LNCaP clone FGC (cell line): Measurements from ENCODE around the gene SHC4.

Experiments used
- DNase-seq: peaks from one replicate; pipeline ENCODE4 v3.0.0-alpha.2; 2011; ENCODE audit warnings: low read depth
- H3K4me3 ChIP-seq: 2 replicates; pipeline ENCODE4 v1.5.1; 2011; ENCODE audit warnings: mild to moderate bottlenecking, low read depth, low read length, control low read depth
- TF ChIP-seq, protein P1 (sequence below): IDR thresholded peaks from 2 replicates; pipeline ENCODE4 v1.5.1; 2012; ENCODE audit warnings: mild to moderate bottlenecking; ENCODE audit not compliant: control insufficient read depth, insufficient read depth; ENCODE audit errors: extremely low read depth

Gene SHC4

DNA sequence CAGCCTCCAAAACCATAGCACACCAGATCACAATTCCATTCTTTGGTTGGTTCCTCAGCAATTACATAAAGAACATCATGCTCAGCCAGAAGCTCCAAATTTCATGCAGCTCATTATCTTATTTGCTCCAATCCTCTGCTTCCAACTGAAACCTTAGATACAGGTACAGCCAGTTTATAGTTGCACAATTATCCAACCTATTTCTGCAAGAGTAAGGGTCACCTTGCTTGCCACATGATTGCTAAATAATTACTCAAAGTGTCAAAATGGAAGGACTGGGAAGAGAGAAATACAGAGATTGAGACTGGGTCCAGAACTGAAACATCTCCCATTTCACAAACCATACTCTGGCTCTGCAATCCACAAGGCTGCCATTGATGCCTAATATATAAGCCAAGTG, 23.4 kb upstream of the SHC4 start:
- H3K4me3 ChIP-seq = no peak overlapping the region
- no peak for DNase-seq
- TF ChIP-seq, protein P1, sequence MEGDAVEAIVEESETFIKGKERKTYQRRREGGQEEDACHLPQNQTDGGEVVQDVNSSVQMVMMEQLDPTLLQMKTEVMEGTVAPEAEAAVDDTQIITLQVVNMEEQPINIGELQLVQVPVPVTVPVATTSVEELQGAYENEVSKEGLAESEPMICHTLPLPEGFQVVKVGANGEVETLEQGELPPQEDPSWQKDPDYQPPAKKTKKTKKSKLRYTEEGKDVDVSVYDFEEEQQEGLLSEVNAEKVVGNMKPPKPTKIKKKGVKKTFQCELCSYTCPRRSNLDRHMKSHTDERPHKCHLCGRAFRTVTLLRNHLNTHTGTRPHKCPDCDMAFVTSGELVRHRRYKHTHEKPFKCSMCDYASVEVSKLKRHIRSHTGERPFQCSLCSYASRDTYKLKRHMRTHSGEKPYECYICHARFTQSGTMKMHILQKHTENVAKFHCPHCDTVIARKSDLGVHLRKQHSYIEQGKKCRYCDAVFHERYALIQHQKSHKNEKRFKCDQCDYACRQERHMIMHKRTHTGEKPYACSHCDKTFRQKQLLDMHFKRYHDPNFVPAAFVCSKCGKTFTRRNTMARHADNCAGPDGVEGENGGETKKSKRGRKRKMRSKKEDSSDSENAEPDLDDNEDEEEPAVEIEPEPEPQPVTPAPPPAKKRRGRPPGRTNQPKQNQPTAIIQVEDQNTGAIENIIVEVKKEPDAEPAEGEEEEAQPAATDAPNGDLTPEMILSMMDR = no peak

DNA sequence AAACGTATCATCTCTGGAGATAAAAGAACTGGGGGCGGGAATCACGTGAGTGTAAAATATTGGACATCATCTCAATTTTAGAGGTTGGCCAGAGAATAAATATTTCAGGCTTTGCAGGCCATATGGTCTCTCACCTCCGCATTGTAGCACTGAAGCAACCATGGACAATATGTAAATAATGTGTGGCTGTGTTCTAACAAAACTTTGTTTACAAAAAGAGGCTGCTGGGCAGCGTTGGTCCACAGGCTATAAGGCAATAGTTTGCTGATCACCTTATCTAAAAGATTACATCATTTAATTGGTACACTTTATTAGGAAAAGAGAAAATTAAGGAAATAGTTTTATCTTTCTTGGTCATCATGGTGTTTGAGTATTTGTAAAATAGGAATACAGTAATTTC, 22.5 kb upstream of the SHC4 start:
- peak; percentile 50 for DNase-seq
- TF ChIP-seq, protein P1 = no peak
- H3K4me3 ChIP-seq = no peak overlapping the region

DNA sequence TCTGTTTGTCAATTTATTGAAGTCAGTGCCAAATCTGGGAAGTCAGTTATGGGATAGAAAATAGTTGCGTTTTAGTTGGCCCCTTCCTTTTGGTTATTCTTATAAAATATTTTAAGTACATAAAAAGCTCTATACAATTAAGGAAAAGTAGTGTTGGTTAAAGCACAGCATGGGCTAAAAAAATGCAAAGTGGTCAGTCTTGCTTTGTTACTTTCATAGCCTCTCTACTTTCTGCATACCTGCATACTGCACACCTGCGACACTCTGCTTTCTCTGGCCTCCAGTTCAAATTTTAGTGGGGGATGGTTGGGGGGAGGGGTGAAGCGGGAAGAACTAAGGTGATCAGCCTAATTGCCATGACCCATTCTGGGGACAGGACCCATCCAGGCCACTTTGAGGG, 21.8 kb upstream of the SHC4 start:
- H3K4me3 ChIP-seq = no peak overlapping the region
- TF ChIP-seq, protein P1 = no peak
- DNase-seq = no peak

DNA sequence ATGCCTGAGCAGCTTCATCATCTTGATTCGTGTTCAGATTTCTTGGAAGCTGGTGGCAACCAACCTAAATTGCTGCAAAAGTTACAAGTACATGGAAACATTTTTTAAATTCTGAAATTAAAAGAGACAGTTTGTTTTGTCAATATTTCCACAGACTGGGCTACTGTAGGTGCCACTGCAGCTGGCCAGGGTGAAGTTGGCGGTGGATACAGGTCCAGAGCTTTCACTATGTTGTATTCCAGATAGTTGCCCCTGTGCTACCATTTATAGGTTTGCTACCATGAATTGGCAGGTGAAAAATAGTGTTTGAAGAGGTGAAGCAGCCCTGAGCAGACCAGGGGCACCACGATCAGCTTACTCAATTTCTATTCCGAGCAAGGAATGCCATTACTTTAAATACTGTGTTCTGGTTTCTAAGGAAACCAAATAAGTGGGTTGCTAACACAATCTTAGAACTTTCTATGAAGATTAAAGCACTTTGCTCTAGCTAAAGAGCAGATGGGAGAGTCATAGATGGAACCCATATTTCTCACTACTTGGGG, 21.2 kb upstream of the SHC4 start:
- no peak overlapping the region for H3K4me3 ChIP-seq
- DNase-seq = no peak
- TF ChIP-seq, protein P1 = no peak

DNA sequence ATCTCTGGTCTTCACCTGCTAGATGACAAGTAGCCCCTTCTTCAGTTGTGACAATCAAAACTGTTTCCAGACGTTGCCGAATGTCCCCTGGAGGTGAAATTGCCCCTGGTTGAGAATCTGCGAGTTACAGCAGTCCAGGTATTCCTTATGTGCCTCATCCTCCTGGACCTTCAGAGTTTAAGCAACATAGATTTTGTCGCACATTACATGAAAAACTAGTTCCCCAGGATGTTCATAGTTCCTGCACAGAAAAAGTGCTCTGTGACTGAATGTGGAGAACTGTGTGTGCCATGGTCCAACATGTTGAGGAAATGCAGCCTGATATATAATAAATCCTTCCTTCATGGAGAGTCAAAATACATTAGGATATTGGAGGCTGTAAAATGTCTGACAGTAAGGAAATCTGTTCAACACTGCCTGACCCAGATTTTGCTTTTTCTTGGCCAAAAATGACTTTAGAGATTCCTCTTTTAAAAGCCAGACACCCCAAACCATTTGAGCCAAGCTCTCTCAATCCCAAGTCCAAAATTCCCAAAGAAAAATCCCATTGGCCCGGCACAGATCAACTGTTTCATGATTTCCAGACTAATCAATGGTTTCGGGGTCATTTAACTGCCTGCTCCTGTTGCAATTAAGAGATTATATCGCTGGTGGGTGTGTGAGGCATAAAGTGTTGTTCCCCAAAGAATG, 20.4 kb upstream of the SHC4 start:
- no peak for DNase-seq
- TF ChIP-seq, protein P1 = no peak
- no peak overlapping the region for H3K4me3 ChIP-seq

DNA sequence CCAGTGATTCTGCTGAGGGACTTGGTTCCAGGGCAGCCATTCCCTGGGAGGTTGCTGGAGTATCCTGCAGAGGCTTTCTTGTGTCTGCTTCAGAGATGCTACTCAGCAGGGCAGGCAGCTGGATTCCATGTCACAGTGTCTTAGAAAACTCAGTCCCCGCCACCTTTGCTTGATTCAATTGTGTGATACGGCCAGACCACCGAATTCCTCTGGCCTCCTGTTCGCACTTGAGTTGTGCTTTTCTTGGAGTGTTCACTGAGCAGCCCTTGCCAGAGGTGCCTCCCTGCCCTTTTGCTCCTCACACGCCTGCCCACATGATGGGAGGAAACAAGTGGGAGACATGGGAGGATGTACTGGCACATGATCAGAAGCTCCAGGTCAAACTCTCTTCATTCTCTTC, 19.6 kb upstream of the SHC4 start:
- TF ChIP-seq, protein P1 = no peak
- no peak for DNase-seq
- no peak overlapping the region for H3K4me3 ChIP-seq

DNA sequence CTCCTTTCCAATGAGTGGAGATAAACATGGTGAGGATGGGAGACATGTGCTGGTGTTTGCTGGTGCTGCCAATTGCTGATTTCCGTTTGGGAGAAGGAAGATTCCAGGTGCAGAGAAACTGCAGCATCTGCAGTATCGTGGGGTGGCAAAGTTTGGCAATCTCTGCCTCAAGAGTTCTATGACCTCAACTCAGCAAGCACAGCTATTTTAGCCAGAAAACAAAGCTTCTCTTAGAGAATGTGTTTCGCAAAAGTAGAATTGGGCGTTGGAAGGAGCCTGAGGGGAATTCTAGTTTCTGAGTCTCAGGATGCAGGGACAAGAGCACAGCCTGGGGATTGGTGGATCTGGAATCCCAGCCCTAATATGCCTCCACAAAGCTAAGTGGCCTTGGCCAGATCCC, 18.2 kb upstream of the SHC4 start:
- H3K4me3 ChIP-seq = no peak overlapping the region
- no peak for DNase-seq

More for the DNA sequence above, 18.2 kb upstream of the SHC4 start:
- TF ChIP-seq, protein P1 = no peak
